WTC11 (cell line): ENCODE results near the gene GLT8D2. TPM values are rescaled to one million over a fixed set of nuclear protein-coding genes. Genes with fewer than 3 reads are reported as not detected.

Source experiments
- AFF4 ChIP-seq: sonication (generic); formaldehyde crosslinking; IDR thresholded peaks from 2 replicates; pipeline ENCODE4 v1.8.1; 2023; ENCODE audit warnings: mild to moderate bottlenecking, missing genetic modification reagents, borderline replicate concordance
- ATF3 ChIP-seq: sonication (generic); formaldehyde crosslinking; conservative IDR thresholded peaks from 2 replicates; pipeline ENCODE4 v1.8.1; 2022; ENCODE audit warnings: mild to moderate bottlenecking, missing genetic modification reagents
- ATF6 ChIP-seq: sonication (generic); formaldehyde crosslinking; IDR thresholded peaks from 2 replicates; pipeline ENCODE4 v1.8.1; 2023; ENCODE audit warnings: mild to moderate bottlenecking, missing genetic modification reagents
- E2F5 ChIP-seq: sonication (generic); formaldehyde crosslinking; IDR thresholded peaks from 2 replicates; pipeline ENCODE4 v1.8.1; 2022; ENCODE audit warnings: mild to moderate bottlenecking, moderate library complexity, missing genetic modification reagents
- ETV6 ChIP-seq: sonication (generic); formaldehyde crosslinking; IDR thresholded peaks from 2 replicates; pipeline ENCODE4 v1.8.1; 2022; ENCODE audit warnings: mild to moderate bottlenecking, missing genetic modification reagents
- FOXK1 ChIP-seq: sonication (generic); formaldehyde crosslinking; IDR thresholded peaks from 2 replicates; pipeline ENCODE4 v1.8.0; 2022; ENCODE audit warnings: mild to moderate bottlenecking, moderate library complexity, missing genetic modification reagents
- FOXP4 ChIP-seq: sonication (generic); formaldehyde crosslinking; IDR thresholded peaks from 2 replicates; pipeline ENCODE4 v1.8.0; 2022; ENCODE audit warnings: mild to moderate bottlenecking, missing genetic modification reagents
- GRHL2 ChIP-seq: fragments of 250-450 bp; sonication (Bioruptor Pico); IDR thresholded peaks from 2 replicates; pipeline ENCODE4 v1.8.0; 2022; ENCODE audit warnings: mild to moderate bottlenecking, moderate library complexity; ENCODE audit not compliant: insufficient replicate concordance, severe bottlenecking
- MAX ChIP-seq: sonication (generic); formaldehyde crosslinking; IDR thresholded peaks from 2 replicates; pipeline ENCODE4 v1.8.0; 2022; ENCODE audit warnings: mild to moderate bottlenecking, missing genetic modification reagents
- MXD4 ChIP-seq: fragments of 250-450 bp; sonication (Bioruptor Pico); IDR thresholded peaks from 2 replicates; pipeline ENCODE4 v1.8.0; 2021; ENCODE audit warnings: mild to moderate bottlenecking, moderate library complexity, borderline replicate concordance
- NFE2L1 ChIP-seq: sonication (generic); formaldehyde crosslinking; IDR thresholded peaks from 2 replicates; pipeline ENCODE4 v1.8.1; 2023; ENCODE audit warnings: missing genetic modification reagents
- NR2C2 ChIP-seq: sonication (generic); formaldehyde crosslinking; IDR thresholded peaks from 2 replicates; pipeline ENCODE4 v1.8.0; 2022; ENCODE audit warnings: mild to moderate bottlenecking, missing genetic modification reagents
- NR3C1 ChIP-seq: sonication (generic); formaldehyde crosslinking; conservative IDR thresholded peaks from 2 replicates; pipeline ENCODE4 v1.8.1; 2023; ENCODE audit warnings: low read depth, mild to moderate bottlenecking, missing genetic modification reagents
- PRRX2 ChIP-seq: fragments of 250-450 bp; sonication (Bioruptor Pico); IDR thresholded peaks from 2 replicates; pipeline ENCODE4 v1.8.0; 2021; ENCODE audit warnings: mild to moderate bottlenecking
- SMAD3 ChIP-seq: sonication (generic); formaldehyde crosslinking; IDR thresholded peaks from 2 replicates; pipeline ENCODE4 v1.8.0; 2022; ENCODE audit warnings: missing genetic modification reagents, mild to moderate bottlenecking, borderline replicate concordance
- SMAD4 ChIP-seq: sonication (generic); formaldehyde crosslinking; IDR thresholded peaks from 2 replicates; pipeline ENCODE4 v1.8.0; 2022; ENCODE audit warnings: mild to moderate bottlenecking, missing genetic modification reagents
- TCF7 ChIP-seq: sonication (generic); formaldehyde crosslinking; IDR thresholded peaks from 2 replicates; pipeline ENCODE4 v1.8.0; 2022; ENCODE audit warnings: mild to moderate bottlenecking, low read depth, missing genetic modification reagents, moderate library complexity
- TP53 ChIP-seq: sonication (generic); formaldehyde crosslinking; IDR thresholded peaks from 2 replicates; pipeline ENCODE4 v1.8.1; 2023; ENCODE audit warnings: mild to moderate bottlenecking, missing genetic modification reagents
- USF2 ChIP-seq: sonication (generic); formaldehyde crosslinking; IDR thresholded peaks from 2 replicates; pipeline ENCODE4 v1.8.1; 2023; ENCODE audit warnings: mild to moderate bottlenecking, missing genetic modification reagents, moderate library complexity
- ZBTB21 ChIP-seq: sonication (generic); formaldehyde crosslinking; IDR thresholded peaks from 2 replicates; pipeline ENCODE4 v1.8.1; 2023; ENCODE audit warnings: mild to moderate bottlenecking, missing genetic modification reagents, borderline replicate concordance
- ZMAT4 ChIP-seq: fragments of 250-450 bp; sonication (Bioruptor Pico); IDR thresholded peaks from 2 replicates; pipeline ENCODE4 v1.9.0; 2021; ENCODE audit warnings: mild to moderate bottlenecking
- ZNF281 ChIP-seq: sonication (generic); formaldehyde crosslinking; IDR thresholded peaks from 2 replicates; pipeline ENCODE4 v1.8.0; 2023; ENCODE audit warnings: mild to moderate bottlenecking, missing genetic modification reagents
- ZNF317 ChIP-seq: sonication (generic); formaldehyde crosslinking; IDR thresholded peaks from 2 replicates; pipeline ENCODE4 v1.8.1; 2023; ENCODE audit warnings: low read depth, mild to moderate bottlenecking, moderate library complexity, missing genetic modification reagents, borderline replicate concordance
- ZNF423 ChIP-seq: fragments of 250-450 bp; sonication (Bioruptor Pico); IDR thresholded peaks from 2 replicates; pipeline ENCODE4 v2.1.2; 2022; ENCODE audit warnings: mild to moderate bottlenecking, moderate library complexity
- ZNF671 ChIP-seq: fragments of 250-450 bp; sonication (Bioruptor Pico); IDR thresholded peaks from 2 replicates; pipeline ENCODE4 v1.8.0; 2021; ENCODE audit warnings: mild to moderate bottlenecking
- total RNA-seq: library from RNA; stranded (reverse); gene quantifications from 3 replicates; pipeline ENCODE4 v1.2.3, GENCODE V29; 2021

The GLT8D2 gene
- total RNA-seq, 1 experiment from 2014 or later = 4.5 TPM

- TF ChIP-seq NR2C2 (CRISPR knock-in tag) (no peak), ZMAT4 (CRISPR knock-in tag) (no peak), TCF7 (no peak), E2F5 (peak; percentile 86; the same call in 1 of the 2 replicates), ATF3 (CRISPR knock-in tag) (no peak), ZBTB21 (0 out of 2 replicates have a peak, but pooled peaks have one; percentile 54), GRHL2 (no peak), AFF4 (CRISPR knock-in tag) (0 out of 2 replicates have a peak, but pooled peaks have one; percentile 83), FOXK1 (CRISPR knock-in tag) (peak; percentile 14; the same call in 1 of the 2 replicates), TP53 (no peak), MXD4 (no peak), ZNF281 (CRISPR knock-in tag) (peak; percentile 46), NFE2L1 (no peak), ZNF423 (peak; percentile 88), ETV6 (CRISPR knock-in tag) (0 out of 2 replicates have a peak, but pooled peaks have one; percentile 37), ZNF671 (no peak), ATF6 (no peak), SMAD4 (CRISPR knock-in tag) (no peak), SMAD3 (no peak), USF2 (CRISPR knock-in tag) (peak; percentile 98), PRRX2 (no peak), ZNF317 (CRISPR knock-in tag) (0 out of 2 replicates have a peak, but pooled peaks have one; percentile 12), NR3C1 (CRISPR knock-in tag) (no peak), FOXP4 (CRISPR knock-in tag) (no peak), MAX (CRISPR knock-in tag) (peak; percentile 89)
Measured at GRCh38 chr12:104064031-104064841, 14.2 kb upstream of the GLT8D2 start, which contains the start of gene HCFC2 (continued).
